ENCODE measurements around the gene DNAJB1.
A peak's percentile ranks its signal among the peaks of the same experiment; 100 is the strongest.

The DNAJB1 gene

DNA sequence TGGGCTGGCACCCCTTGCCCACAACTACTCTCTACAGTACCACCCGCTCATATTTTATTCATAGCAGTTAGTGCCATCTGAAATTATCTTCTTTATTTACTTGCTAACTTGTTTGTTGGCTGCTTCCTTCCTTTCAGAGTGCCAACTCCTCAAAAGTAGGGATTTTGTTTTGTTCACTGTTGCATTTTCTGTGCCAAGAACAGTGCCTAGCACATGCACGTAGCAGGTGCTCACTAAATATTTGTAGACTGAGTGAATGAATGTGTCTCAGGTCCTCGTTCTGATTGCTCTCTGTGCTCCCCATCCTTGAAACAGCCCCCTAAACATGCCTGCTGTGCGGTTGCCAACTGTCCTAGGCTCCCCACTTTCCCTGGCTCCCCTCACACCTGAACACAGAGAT lies 23.8 kb downstream of the DNAJB1 start:
- TF ChIP-seq, protein P1, sequence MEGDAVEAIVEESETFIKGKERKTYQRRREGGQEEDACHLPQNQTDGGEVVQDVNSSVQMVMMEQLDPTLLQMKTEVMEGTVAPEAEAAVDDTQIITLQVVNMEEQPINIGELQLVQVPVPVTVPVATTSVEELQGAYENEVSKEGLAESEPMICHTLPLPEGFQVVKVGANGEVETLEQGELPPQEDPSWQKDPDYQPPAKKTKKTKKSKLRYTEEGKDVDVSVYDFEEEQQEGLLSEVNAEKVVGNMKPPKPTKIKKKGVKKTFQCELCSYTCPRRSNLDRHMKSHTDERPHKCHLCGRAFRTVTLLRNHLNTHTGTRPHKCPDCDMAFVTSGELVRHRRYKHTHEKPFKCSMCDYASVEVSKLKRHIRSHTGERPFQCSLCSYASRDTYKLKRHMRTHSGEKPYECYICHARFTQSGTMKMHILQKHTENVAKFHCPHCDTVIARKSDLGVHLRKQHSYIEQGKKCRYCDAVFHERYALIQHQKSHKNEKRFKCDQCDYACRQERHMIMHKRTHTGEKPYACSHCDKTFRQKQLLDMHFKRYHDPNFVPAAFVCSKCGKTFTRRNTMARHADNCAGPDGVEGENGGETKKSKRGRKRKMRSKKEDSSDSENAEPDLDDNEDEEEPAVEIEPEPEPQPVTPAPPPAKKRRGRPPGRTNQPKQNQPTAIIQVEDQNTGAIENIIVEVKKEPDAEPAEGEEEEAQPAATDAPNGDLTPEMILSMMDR (IDR thresholded peaks at IDR 0.05; ENCODE audit: borderline replicate concordance, insufficient read depth, low read depth, low read length): no peak
- H3K4me3 ChIP-seq (ENCODE audit: low read depth, low read length): no peak overlapping the region

DNA sequence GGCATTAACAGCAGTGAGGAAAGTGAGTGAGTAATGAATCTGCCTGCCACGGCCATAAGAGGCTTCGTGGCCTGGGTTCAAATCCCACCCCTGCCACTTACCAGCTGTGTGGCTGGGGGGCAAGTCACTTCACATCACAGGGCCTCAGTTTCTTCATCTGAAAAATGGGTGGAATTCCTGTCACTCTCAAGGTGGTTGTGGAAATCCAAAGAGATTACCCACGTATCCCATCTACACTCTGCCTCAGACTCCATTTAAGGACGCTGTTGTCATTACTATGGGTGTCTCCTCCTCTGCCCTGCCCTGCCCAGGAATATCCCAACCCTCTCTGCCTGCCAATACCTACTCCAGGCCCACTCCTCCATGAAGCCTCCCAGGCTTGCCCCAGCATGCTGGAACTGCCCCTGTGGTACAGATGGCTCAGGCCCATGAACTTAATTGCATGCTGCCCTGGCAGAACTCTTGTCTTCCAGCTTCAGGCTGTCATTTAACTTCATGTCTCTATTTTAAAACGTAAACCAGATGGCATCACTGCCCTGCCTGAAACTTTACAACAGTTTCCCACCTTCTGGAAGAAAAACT lies 25.4 kb downstream of the DNAJB1 start:
- H3K4me3 ChIP-seq (ENCODE audit: low read depth, low read length): no peak overlapping the region
- TF ChIP-seq, protein P1 (IDR thresholded peaks at IDR 0.05; ENCODE audit: borderline replicate concordance, insufficient read depth, low read depth, low read length): no peak

DNA sequence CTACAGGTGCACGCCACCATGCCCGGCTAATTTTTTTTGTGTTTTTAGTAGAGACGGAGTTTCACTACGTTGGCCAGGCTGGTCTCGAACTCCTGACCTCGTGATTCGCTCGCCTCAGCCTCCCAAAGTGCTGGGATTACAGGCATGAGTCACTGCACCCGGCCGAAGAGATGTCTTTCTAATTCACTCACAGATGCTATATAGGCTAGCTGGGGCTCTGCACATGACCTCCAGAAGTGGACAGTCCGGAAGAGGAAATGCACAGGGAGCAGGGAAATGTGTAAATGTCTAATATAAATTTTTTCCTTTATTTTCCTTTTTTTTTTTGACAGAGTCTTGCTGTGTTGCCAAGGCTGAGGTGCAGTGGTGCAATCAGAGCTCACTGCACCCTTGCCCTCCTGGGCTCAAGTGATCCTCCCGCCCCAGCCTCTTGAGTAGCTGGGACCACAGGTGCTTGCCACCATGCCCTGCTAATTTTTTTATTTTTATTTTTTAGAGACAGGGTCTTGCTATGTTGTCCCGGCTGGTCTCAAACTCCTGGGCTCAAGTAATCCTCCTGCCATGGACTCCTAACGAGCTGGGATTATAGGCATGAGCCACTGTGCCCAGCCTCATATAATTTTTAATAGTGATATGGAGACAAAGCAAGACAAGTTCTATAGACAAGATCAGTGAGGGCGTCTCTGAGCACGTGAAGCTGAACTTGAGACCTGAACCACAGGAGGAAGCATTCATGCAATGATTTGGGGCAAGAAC lies 30.6 kb downstream of the DNAJB1 start:
- H3K4me3 ChIP-seq (ENCODE audit: low read depth, low read length): no peak overlapping the region
- TF ChIP-seq, protein P1 (IDR thresholded peaks at IDR 0.05; ENCODE audit: borderline replicate concordance, insufficient read depth, low read depth, low read length): no peak

DNA sequence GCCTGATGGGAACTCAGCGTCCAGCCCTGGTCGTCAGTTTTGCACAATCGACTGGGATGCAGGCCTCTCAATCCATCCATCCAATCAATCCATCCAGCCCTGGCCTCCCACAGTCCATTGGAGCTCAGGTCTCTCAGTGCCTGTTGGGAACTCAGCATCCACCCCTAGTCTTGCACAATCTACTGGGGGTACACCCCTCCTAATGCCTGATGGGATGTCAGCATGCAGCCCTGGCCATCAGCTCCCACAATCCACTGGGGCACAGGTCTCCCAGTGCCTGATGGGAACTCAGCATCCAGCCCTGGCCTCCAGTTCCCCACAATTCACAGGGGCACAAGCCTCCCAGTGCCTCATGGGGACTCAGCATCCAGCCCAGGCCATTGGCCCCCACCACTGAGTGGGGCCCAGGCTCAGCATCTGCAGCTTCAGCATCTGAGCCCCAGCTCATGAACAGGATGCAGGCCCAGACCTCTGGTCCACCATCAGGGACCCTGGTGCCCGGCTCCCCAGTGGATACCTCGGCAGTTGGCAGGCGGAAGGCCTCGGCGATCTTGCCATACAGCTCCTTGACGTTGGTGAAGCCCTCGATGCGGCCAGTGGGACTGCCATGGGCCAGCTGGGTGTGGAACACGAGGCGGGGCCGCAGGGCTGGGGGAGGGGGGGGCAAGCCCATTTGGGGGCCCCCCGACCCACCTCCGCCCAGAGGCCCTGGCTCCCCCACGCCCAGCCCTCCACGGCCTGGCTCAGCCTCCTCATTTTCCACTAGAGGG lies 35.8 kb downstream of the DNAJB1 start:
- no peak overlapping the region for H3K4me3 ChIP-seq (ENCODE audit: low read depth, low read length)

DNA sequence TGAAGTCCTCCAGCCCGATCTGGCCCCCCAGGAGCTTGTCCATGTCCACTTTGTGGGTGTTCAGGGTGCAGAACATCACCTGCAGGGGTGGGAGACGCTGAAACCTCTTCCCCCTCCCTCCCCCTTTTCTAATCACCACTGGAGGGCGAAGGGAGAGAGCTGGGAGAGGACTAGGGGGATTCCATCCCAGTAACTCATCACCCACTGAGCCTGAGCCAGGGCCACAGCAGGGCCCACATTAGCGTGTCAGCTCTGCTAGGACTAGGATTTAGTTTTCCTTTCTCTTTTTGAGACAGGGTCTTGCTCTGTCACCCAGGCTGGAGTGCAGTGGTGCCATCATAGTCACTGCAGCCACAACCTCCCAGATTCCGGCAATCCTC lies 37.5 kb downstream of the DNAJB1 start:
- TF ChIP-seq, protein P1 (IDR thresholded peaks at IDR 0.05; ENCODE audit: borderline replicate concordance, insufficient read depth, low read depth, low read length): no peak
- H3K4me3 ChIP-seq (ENCODE audit: low read depth, low read length): no peak overlapping the region

More for the DNA sequence above, 35.8 kb downstream of the DNAJB1 start:
- TF ChIP-seq, protein P1 (IDR thresholded peaks at IDR 0.05; ENCODE audit: borderline replicate concordance, insufficient read depth, low read depth, low read length): no peak

DNA sequence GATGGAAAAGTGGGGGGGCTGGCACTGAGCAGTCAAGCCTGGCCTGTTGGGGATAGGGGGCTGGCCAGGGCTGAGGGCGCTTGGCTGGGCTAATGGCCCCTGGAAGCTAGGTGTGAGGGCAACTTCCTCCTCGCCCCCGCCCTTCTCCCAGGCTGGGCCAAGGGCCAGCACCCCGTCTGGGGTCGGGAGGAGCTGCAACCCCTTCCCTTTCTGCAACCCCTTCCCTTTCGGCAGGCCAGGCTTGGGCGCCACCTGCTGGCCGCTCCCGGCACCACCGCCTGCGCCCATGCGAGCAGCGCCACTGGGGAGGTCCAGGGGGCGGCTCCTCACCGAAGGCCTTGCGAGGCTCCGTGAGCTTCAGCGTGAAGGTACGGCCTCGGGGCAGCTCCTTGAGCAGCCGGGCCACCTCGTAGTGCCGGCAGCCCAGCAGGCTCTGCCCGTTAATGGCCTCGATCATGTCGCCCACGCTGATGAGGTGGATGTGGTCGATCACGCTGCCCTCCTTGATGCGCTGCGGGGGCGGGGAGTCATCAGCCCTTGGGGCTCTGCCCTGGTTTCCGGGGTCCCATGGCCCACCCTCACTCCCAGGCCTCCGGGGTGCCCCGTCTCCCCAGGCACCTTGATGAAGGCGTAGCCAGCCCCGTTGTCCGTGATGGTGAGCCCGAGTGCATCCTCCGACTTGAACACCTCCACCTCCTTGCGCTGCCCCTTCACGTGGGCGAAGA lies 38.1 kb downstream of the DNAJB1 start:
- TF ChIP-seq, protein P1 (IDR thresholded peaks at IDR 0.05; ENCODE audit: borderline replicate concordance, insufficient read depth, low read depth, low read length): peak; percentile 96
- peak overlapping the region; percentile 21 for H3K4me3 ChIP-seq (ENCODE audit: low read depth, low read length)
